ENCODE data around the gene ASTN1.

ASTN1 gene

DNA sequence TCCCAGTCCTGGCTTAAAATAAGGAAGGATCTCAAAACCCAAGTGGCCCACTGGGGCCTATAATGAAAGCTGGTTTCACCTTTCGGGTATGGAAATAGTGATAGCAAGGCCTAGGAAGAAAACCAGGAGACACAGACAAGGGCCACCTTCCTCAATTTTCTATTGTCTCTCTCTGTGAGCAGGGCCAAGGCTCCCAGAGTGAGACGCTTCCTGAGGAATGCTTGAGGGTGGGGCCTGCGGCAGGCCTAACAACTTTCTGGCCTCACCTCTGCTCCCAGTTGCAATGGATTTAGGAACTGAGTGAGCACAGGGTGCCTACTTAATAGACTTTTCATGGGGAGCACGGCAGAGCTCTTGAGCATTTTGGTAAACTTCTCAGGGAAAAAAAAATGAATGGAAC, 300.9 kb downstream of the ASTN1 start:
- ChIA-PET CTCF (no interaction called here), POLR2A (no interaction called here)
- DNase-seq (ENCODE audit: low read depth, low spot score), result no peak
- TF ChIP-seq, protein P1, sequence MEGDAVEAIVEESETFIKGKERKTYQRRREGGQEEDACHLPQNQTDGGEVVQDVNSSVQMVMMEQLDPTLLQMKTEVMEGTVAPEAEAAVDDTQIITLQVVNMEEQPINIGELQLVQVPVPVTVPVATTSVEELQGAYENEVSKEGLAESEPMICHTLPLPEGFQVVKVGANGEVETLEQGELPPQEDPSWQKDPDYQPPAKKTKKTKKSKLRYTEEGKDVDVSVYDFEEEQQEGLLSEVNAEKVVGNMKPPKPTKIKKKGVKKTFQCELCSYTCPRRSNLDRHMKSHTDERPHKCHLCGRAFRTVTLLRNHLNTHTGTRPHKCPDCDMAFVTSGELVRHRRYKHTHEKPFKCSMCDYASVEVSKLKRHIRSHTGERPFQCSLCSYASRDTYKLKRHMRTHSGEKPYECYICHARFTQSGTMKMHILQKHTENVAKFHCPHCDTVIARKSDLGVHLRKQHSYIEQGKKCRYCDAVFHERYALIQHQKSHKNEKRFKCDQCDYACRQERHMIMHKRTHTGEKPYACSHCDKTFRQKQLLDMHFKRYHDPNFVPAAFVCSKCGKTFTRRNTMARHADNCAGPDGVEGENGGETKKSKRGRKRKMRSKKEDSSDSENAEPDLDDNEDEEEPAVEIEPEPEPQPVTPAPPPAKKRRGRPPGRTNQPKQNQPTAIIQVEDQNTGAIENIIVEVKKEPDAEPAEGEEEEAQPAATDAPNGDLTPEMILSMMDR (IDR thresholded peaks at IDR 0.05; ENCODE audit: insufficient read depth, low read length, missing control alignments), result no peak
- no peak overlapping the region for H3K4me3 ChIP-seq (ENCODE audit: low read depth, low read length)

DNA sequence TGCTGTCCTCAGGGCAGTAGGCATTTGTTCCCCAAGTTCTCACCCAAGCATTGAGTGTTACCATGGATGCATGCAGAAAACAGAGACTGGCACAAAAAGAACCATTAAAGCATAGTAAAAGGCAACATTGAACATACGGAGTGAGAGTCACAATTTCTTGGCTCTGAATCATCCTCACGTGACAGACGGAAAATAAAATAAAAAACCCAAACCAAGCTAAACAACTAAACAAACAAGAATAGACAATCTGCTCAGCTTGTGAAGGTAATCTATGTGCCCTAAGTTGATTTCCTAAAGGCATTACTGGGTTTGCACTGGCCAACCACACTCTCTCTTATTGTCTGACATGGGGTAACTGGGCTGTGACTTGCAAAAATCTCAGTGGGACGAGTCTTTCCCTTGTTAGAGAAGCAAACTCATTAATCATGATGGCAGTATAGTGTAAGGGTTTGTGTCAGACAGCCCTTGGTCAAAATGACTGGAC, 306.0 kb downstream of the ASTN1 start:
- TF ChIP-seq, protein P1 (IDR thresholded peaks at IDR 0.05; ENCODE audit: insufficient read depth, low read length, missing control alignments), result no peak
- CTCF ChIA-PET, result no interaction called here
- H3K4me3 ChIP-seq (ENCODE audit: low read depth, low read length), result no peak overlapping the region
- POLR2A ChIA-PET, result no interaction called here
- DNase-seq (ENCODE audit: low read depth, low spot score), result no peak

DNA sequence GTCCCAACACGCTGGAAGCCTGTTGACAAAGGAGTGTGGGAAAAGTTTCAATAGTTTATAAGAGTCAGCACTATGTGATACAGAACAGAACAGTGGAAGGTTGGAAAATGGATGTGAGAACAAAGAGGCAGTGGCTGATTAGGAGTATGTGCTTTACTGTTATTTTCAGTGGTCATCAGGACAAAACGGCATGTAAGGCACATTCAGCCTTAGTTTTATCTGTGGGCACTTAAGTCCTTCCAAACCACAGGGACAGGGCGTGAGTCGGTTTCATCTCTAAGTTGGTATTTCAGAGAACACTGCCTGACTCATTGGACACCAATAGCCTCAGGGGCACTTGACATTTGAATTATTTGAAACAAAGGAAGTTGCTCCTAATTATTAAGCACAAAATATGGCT, 306.9 kb downstream of the ASTN1 start:
- POLR2A ChIA-PET, result no interaction called here
- H3K4me3 ChIP-seq (ENCODE audit: low read depth, low read length), result no peak overlapping the region
- DNase-seq (ENCODE audit: low read depth, low spot score), result no peak
- CTCF ChIA-PET, result no interaction called here
- TF ChIP-seq, protein P1 (IDR thresholded peaks at IDR 0.05; ENCODE audit: insufficient read depth, low read length, missing control alignments), result no peak

DNA sequence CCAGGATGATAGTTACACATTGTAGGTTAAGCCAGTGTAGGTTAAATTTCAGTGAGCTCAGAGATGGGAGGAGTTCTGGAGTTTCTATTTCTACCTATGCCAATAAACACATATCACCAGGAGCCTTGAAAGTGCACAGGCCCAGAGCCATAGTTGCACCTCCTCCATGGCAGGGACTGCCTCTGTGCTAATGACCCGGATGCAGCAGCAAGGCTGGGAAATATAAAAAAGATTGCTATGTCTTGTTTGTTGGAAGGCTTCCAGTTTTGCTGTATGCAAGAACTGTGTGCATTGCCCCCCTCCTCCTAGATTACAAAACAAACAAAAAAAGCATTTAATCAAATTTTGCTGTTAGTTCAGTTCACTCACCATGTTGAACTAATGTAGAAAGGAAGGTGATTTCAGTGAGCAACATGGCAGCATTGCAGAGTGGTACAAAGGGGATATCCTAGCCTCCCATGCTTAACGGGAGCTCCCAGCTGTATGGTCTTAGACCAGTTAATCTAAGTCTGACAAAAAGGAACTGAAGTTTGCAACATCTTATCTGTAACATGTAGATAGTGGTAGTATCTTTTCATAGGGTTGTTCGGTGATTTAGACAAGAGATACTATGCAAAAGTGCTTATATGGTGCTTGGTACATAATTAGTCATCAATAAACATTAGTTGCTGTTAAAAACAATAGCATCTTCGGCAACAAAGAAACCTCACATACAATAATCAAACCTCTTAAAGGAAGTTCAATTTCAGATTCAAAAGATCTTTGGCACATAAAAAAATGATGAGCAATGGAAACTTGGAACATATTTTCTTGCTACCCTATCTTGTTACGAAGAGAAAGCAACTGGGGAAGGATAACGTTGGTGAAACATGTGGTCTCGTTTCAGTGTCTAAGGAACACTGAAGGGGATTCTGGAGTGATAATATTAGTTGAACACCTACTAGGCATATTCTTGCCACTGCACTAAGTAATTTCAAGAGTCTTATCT, 309.5 kb downstream of the ASTN1 start:
- TF ChIP-seq, protein P1 (IDR thresholded peaks at IDR 0.05; ENCODE audit: insufficient read depth, low read length, missing control alignments), result no peak
- POLR2A ChIA-PET, result no interaction called here
- CTCF ChIA-PET, result no interaction called here
- no peak for DNase-seq (ENCODE audit: low read depth, low spot score)
- no peak overlapping the region for H3K4me3 ChIP-seq (ENCODE audit: low read depth, low read length)

DNA sequence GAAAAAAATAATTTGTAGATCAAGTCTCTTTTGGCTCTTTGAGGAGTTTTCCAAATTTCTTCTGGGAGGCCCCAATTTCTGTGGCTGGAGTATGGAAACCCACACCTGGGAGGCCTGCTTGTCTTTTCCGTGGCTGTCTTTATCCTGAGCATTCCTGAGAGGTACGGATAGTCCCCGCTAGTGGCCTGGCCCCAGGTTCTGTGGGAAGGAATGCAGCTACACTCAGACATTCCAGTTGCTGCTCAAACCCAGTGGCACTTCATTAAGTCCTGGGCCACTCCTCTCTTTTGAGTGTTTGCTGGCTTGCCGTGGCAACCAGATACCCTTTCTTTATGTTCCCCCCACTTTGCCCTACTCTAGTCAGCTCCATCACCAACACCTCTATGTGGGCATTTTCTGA, 310.4 kb downstream of the ASTN1 start:
- CTCF ChIA-PET, result no interaction called here
- TF ChIP-seq, protein P1 (IDR thresholded peaks at IDR 0.05; ENCODE audit: insufficient read depth, low read length, missing control alignments), result no peak
- POLR2A ChIA-PET, result no interaction called here
- DNase-seq (ENCODE audit: low read depth, low spot score), result no peak
- H3K4me3 ChIP-seq (ENCODE audit: low read depth, low read length), result no peak overlapping the region

DNA sequence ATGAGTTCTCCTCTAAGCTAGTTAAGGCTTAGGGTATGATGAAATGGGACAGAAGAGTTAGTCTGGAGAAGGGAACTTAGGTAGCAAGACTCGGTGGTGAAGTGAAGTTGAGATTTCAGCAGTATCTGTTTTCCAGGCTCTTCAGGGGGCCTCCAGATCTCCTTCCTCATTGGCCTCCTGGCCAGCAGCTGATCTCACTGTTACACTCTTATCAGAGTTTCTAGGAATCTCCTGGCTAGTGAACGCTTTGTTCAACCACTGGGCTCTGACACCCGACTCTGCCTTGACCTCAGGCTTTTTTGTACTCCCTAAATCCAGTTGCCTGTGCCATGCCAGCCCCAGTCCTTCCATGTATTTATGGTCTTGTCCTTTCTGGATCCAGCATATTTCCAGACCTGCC, 311.0 kb downstream of the ASTN1 start:
- POLR2A ChIA-PET, result no interaction called here
- TF ChIP-seq, protein P1 (IDR thresholded peaks at IDR 0.05; ENCODE audit: insufficient read depth, low read length, missing control alignments), result no peak
- H3K4me3 ChIP-seq (ENCODE audit: low read depth, low read length), result no peak overlapping the region
- CTCF ChIA-PET, result interaction anchor here (1.8 kb wide), 1 partner anchor 45 kb away, joined by 5 read pairs; no protein-coding TSS in a partner anchor
- DNase-seq (ENCODE audit: low read depth, low spot score), result no peak
